OCI-M1 (cell line): Measurements from ENCODE around the gene CAMKMT.

Source experiments
- DNase-seq: peaks from one replicate; lab custom pipeline; 2025; lab: John Stamatoyannopoulos, UW

CAMKMT gene

GRCh38 chr2:44444881-44445280 lies 83.1 kb downstream of the CAMKMT start:
- DNase-seq = no peak

GRCh38 chr2:44448860-44449527 lies 87.2 kb downstream of the CAMKMT start:
- DNase-seq = no peak

GRCh38 chr2:44450082-44450481 lies 88.3 kb downstream of the CAMKMT start:
- no peak for DNase-seq

- peak; percentile 27 for DNase-seq
Measured at GRCh38 chr2:44450806-44451205, 89.1 kb downstream of the CAMKMT start.

- no peak for DNase-seq
Measured at GRCh38 chr2:44452069-44452583, 90.4 kb downstream of the CAMKMT start.

GRCh38 chr2:44453259-44453658 lies 91.5 kb downstream of the CAMKMT start:
- DNase-seq = no peak

- DNase-seq = no peak
Measured at GRCh38 chr2:44455877-44456276, 94.1 kb downstream of the CAMKMT start.

- no peak for DNase-seq
Measured at GRCh38 chr2:44456946-44457345, 95.2 kb downstream of the CAMKMT start.

GRCh38 chr2:44459739-44460138 lies 98.0 kb downstream of the CAMKMT start:
- no peak for DNase-seq

- no peak for DNase-seq
Measured at GRCh38 chr2:44462934-44463849, 101.4 kb downstream of the CAMKMT start.

GRCh38 chr2:44464437-44464836 lies 102.7 kb downstream of the CAMKMT start:
- no peak for DNase-seq

- DNase-seq = no peak
Measured at GRCh38 chr2:44470151-44470550, 108.4 kb downstream of the CAMKMT start.

- DNase-seq = no peak
Measured at GRCh38 chr2:44477657-44478414, 116.1 kb downstream of the CAMKMT start.

- peak; percentile 89 for DNase-seq
Measured at GRCh38 chr2:44479127-44479887, 117.6 kb downstream of the CAMKMT start.

- peak; percentile 47 for DNase-seq
Measured at GRCh38 chr2:44480068-44480467, 118.3 kb downstream of the CAMKMT start.

GRCh38 chr2:44487052-44487451 lies 125.3 kb downstream of the CAMKMT start:
- no peak for DNase-seq

- no peak for DNase-seq
Measured at GRCh38 chr2:44490726-44491125, 129.0 kb downstream of the CAMKMT start.

- DNase-seq = no peak
Measured at GRCh38 chr2:44494006-44494405, 132.3 kb downstream of the CAMKMT start.

GRCh38 chr2:44495035-44495434 lies 133.3 kb downstream of the CAMKMT start:
- DNase-seq = no peak

- no peak for DNase-seq
Measured at GRCh38 chr2:44495544-44495943, 133.8 kb downstream of the CAMKMT start.

- no peak for DNase-seq
Measured at GRCh38 chr2:44496130-44496529, 134.4 kb downstream of the CAMKMT start.

GRCh38 chr2:44498551-44498950 lies 136.8 kb downstream of the CAMKMT start:
- DNase-seq = no peak
